ENCODE data around the gene SYT13. TPM values are rescaled to one million over a fixed set of nuclear protein-coding genes. Genes with fewer than 3 reads are reported as not detected.

Gene SYT13
- total RNA-seq, 1 experiment from 2014 or later = 4.3 TPM

DNA sequence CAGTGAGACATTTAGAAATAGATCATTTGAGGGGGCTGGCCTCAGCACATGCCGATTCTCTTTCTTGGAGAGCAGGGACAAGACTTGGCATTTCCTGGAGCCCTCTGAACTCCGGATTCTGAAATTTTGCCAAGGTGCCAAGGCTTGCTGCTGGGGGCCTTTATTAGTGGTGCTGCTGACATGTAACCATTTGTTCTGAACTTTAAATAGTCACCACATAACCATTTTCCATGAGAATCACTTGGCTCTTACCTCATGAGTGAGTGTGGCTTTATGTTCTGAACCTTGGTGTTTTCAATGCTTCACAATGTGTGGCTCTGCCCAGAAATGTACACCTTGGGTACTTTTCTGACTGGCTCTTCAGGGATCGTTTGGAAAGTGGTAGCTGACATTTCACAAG is 33.3 kb downstream of the SYT13 start:
- Histone ChIP-seq H2BK12ac (ENCODE audit: insufficient read length, low read depth, low read length) (no peak overlapping the region), H3T11ph (ENCODE audit: low read length) (no peak overlapping the region), H3K56ac (ENCODE audit: insufficient read length, low read depth, low read length) (no peak overlapping the region), H3K4me1 (ENCODE audit: insufficient read depth, low read length) (no peaks in the 10 kb centered on the region), H4K5ac (ENCODE audit: insufficient read length, low read depth, low read length) (no peak overlapping the region), H2BK20ac (ENCODE audit: low read depth, low read length, poor library complexity, severe bottlenecking) (no peak overlapping the region), H3K23ac (ENCODE audit: insufficient read length, low read depth, low read length) (no peak overlapping the region), H3K27me3 (ENCODE audit: insufficient read depth, low read length) (no peaks in the 10 kb centered on the region), H3K4ac (ENCODE audit: low read depth, low read length) (no peak overlapping the region), H2AK5ac (ENCODE audit: insufficient read length, low read length) (no peak overlapping the region), H3K4me2 (ENCODE audit: insufficient read depth, insufficient read length, low read length) (no peak overlapping the region), H4K8ac (replicated peaks; ENCODE audit: insufficient read length, low read depth, low read length) (no peak overlapping the region), H3K79me2 (ENCODE audit: insufficient read depth, low read length) (no peaks in the 10 kb centered on the region), H4K91ac (ENCODE audit: insufficient read length, low read depth, low read length) (no peak overlapping the region), H3K79me1 (ENCODE audit: insufficient read depth, low read depth, low read length, poor library complexity, severe bottlenecking) (no peaks in the 10 kb centered on the region), H3K9me3 (ENCODE audit: control insufficient read depth, low read depth, low read length) (no peaks in the 10 kb centered on the region), H3K18ac (ENCODE audit: insufficient read length, low read depth, low read length) (no peak overlapping the region), H3K9ac (ENCODE audit: extremely low read depth, insufficient read length, low read length) (no peak overlapping the region), H2BK5ac (ENCODE audit: insufficient read length, low read length) (no peak overlapping the region), H4K20me1 (ENCODE audit: control insufficient read depth, insufficient read depth, insufficient read length) (no peaks in the 10 kb centered on the region), H2BK15ac (ENCODE audit: low read depth, low read length) (no peak overlapping the region), H2BK120ac (ENCODE audit: low read depth, low read length, poor library complexity, severe bottlenecking) (no peak overlapping the region), H3K14ac (ENCODE audit: insufficient read depth, low read length) (no peak overlapping the region), H3K23me2 (ENCODE audit: insufficient read length, low read depth, low read length, poor library complexity, severe bottlenecking) (no peaks in the 10 kb centered on the region), H3K27ac (ENCODE audit: insufficient read length, low read depth, low read length) (no peak overlapping the region), H2AFZ (ENCODE audit: low read length) (no peak overlapping the region)
- Mint-ChIP-seq H3K27ac (no peak overlapping the region), H3K4me3 (no peak overlapping the region), H3K36me3 (ENCODE audit: insufficient read depth in 1 of 3, low read depth in 3 of 3) (no peaks in the 10 kb centered on the region; a peak in 1 of 7 replicates), H3K27me3 (ENCODE audit: low read depth) (peaks cover 2% of the 10 kb centered on the region), H3K9me3 (no peaks in the 10 kb centered on the region), H3K4me1 (peaks cover 2% of the 10 kb centered on the region in 2 experiments; a peak in 2 of 4 replicates)
- no peak for DNase-seq
- TF ChIP-seq, protein P1, sequence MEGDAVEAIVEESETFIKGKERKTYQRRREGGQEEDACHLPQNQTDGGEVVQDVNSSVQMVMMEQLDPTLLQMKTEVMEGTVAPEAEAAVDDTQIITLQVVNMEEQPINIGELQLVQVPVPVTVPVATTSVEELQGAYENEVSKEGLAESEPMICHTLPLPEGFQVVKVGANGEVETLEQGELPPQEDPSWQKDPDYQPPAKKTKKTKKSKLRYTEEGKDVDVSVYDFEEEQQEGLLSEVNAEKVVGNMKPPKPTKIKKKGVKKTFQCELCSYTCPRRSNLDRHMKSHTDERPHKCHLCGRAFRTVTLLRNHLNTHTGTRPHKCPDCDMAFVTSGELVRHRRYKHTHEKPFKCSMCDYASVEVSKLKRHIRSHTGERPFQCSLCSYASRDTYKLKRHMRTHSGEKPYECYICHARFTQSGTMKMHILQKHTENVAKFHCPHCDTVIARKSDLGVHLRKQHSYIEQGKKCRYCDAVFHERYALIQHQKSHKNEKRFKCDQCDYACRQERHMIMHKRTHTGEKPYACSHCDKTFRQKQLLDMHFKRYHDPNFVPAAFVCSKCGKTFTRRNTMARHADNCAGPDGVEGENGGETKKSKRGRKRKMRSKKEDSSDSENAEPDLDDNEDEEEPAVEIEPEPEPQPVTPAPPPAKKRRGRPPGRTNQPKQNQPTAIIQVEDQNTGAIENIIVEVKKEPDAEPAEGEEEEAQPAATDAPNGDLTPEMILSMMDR (conservative IDR thresholded peaks at IDR 0.05) = no peak
- WGBS (ENCODE audit: extremely low coverage, insufficient read length, low lambda C conversion rate) = no CpG with 5 or more reads among the region's 3 CpGs
